HepG2 (cell line): ENCODE measurements around the gene DNAJC11. TPM values are rescaled to one million over a fixed set of nuclear protein-coding genes. Genes with fewer than 3 reads are reported as not detected.

ENCODE experiments used
- EEA1 ChIP-seq: sonication (generic); formaldehyde crosslinking; IDR thresholded peaks from 2 replicates; pipeline ENCODE4 v1.5.1; 2020; ENCODE audit warnings: mild to moderate bottlenecking, missing genetic modification reagents, borderline replicate concordance
- FOXK2 ChIP-seq: fragments of 450-650 bp; IDR thresholded peaks from 2 replicates; pipeline ENCODE4 v1.6.1; 2016
- FUBP1 ChIP-seq: sonication (generic); formaldehyde crosslinking; IDR thresholded peaks from 2 replicates; pipeline ENCODE4 v1.5.1; 2020; ENCODE audit warnings: missing genetic modification reagents, mild to moderate bottlenecking, borderline replicate concordance
- HMGXB3 ChIP-seq: sonication (generic); formaldehyde crosslinking; IDR thresholded peaks from 2 replicates; pipeline ENCODE4 v1.4.0; 2020; ENCODE audit warnings: missing genetic modification reagents, borderline replicate concordance
- JUN ChIP-seq: sonication (generic); formaldehyde crosslinking; IDR thresholded peaks from 2 replicates; pipeline ENCODE4 v1.4.0; 2020; ENCODE audit warnings: mild to moderate bottlenecking, missing genetic modification reagents
- PITX1 ChIP-seq: sonication (generic); formaldehyde crosslinking; IDR thresholded peaks from 2 replicates; pipeline ENCODE4 v1.5.1; 2020; ENCODE audit warnings: mild to moderate bottlenecking, missing genetic modification reagents
- SP5 ChIP-seq: IDR thresholded peaks from 2 replicates; pipeline ENCODE4 v1.6.1; 2016; ENCODE audit warnings: low read depth, borderline replicate concordance
- SRF ChIP-seq: IDR thresholded peaks from 2 replicates; pipeline ENCODE4 v1.6.1; 2011; ENCODE audit warnings: mild to moderate bottlenecking, low read depth, low read length, moderate library complexity
- ZFP36L2 ChIP-seq: sonication (generic); formaldehyde crosslinking; IDR thresholded peaks from 2 replicates; pipeline ENCODE4 v1.4.0; 2020; ENCODE audit warnings: missing genetic modification reagents
- ZFP90 ChIP-seq: sonication (generic); formaldehyde crosslinking; IDR thresholded peaks from 2 replicates; pipeline ENCODE4 v1.8.0; 2022; ENCODE audit warnings: missing genetic modification reagents, mild to moderate bottlenecking, inconsistent platforms, borderline replicate concordance
- ZNF280B ChIP-seq: sonication (generic); formaldehyde crosslinking; IDR thresholded peaks from 2 replicates; pipeline ENCODE4 v1.5.0; 2020; ENCODE audit warnings: missing genetic modification reagents, mild to moderate bottlenecking, borderline replicate concordance
- ZNF296 ChIP-seq: sonication (generic); formaldehyde crosslinking; conservative IDR thresholded peaks from 2 replicates; pipeline ENCODE4 v1.5.0; 2020; ENCODE audit warnings: mild to moderate bottlenecking, missing genetic modification reagents
- ZNF331 ChIP-seq: sonication (generic); formaldehyde crosslinking; IDR thresholded peaks from 2 replicates; pipeline ENCODE4 v1.4.0; 2020; ENCODE audit warnings: missing genetic modification reagents
- ZNF687 ChIP-seq: sonication (generic); formaldehyde crosslinking; IDR thresholded peaks from 2 replicates; pipeline ENCODE4 v1.5.1; 2020; ENCODE audit warnings: mild to moderate bottlenecking, missing genetic modification reagents, moderate library complexity
- ZNF839 ChIP-seq: sonication (generic); formaldehyde crosslinking; IDR thresholded peaks from 2 replicates; pipeline ENCODE4 v1.4.0; 2020; ENCODE audit warnings: missing genetic modification reagents, mild to moderate bottlenecking, borderline replicate concordance
- polyA plus RNA-seq, 8 experiments: library from polyadenylated mRNA; depleted of rRNA in 3 of 8; stranded (reverse) in 7 of 8; unstranded in 1 of 8; fragments of >200 nt; fragmentation: Illumina TruSeq in 4 of 8; extraction: Trizol in 4 of 8; gene quantifications; 2 replicates each; pipeline versions ENCODE4 v1.2.1 to v1.2.3, GENCODE V29; 2011 to 2016; ENCODE audit warnings: low read depth in 4 of 8, missing spikeins in 1 of 8, mixed read lengths in 1 of 8; ENCODE audit not compliant: insufficient read depth in 1 of 8
- total RNA-seq, 5 experiments: library from RNA; depleted of rRNA; stranded (reverse); fragments of >200 nt; fragmentation: Illumina TruSeq; extraction: Trizol; gene quantifications; 2 replicates each; pipeline ENCODE4 v1.2.3, GENCODE V29; 2016; ENCODE audit warnings: low read depth in 1 of 5

DNAJC11 gene
- total and polyA plus RNA-seq, 2 of the 13 experiments (the other 11 are each of a cell fraction or from before 2014, with no cell fraction given), result 25.1 to 47.6 TPM

GRCh38 chr1:6601049-6601922 is 100.3 kb downstream of the DNAJC11 start (continued):
- TF ChIP-seq PITX1 (0 out of 2 replicates have a peak, but pooled peaks have one; percentile 30), ZNF331 (CRISPR knock-in tag) (no peak), JUN (CRISPR knock-in tag) (no peak), ZNF296 (CRISPR knock-in tag) (peak; percentile 35; the same call in 1 of the 2 replicates), ZFP90 (CRISPR knock-in tag) (no peak), SRF (peak; percentile 94), EEA1 (CRISPR knock-in tag) (no peak), ZNF280B (CRISPR knock-in tag) (0 out of 2 replicates have a peak, but pooled peaks have one; percentile 5), ZFP36L2 (CRISPR knock-in tag) (no peak), ZNF839 (CRISPR knock-in tag) (no peak), FUBP1 (no peak), HMGXB3 (no peak), SP5 (CRISPR knock-in tag) (peak; percentile 33; the same call in 1 of the 2 replicates), ZNF687 (CRISPR knock-in tag) (peak; percentile 15; the same call in 1 of the 2 replicates), FOXK2 (peak; percentile 96)
